Measurements from ENCODE around the gene PRAMEF17. TPM values are rescaled to one million over a fixed set of nuclear protein-coding genes. Genes with fewer than 3 reads are reported as not detected.
"Not testable (repeated sequence)": the region's sequence is repeated elsewhere in the genome, so short reads cannot be mapped to it uniquely, and the experiment has no call there.

PRAMEF17 gene
- total RNA-seq = not detected

GRCh38 chr1:13389332-13389731, at the start of gene PRAMEF17:
Gene PRAMEF17, plus strand, starts transcription at chr1:13389632. Its CDS starts 26 bp downstream, at chr1:13389658.
- H3K4me1 ChIP-seq; H3K27me3 ChIP-seq; H3K27ac ChIP-seq; H3K9me3 ChIP-seq; H3K36me3 ChIP-seq; H3K4me3 ChIP-seq; DNase-seq (ENCODE audit: low spot score in 2 of 2): not testable (repeated sequence)

- 86% methylated on average over 7 of the region's 8 CpGs for WGBS, 2 donors
- not testable (repeated sequence) for DNase-seq (ENCODE audit: low spot score in 2 of 2); H3K9me3 ChIP-seq; H3K4me1 ChIP-seq; H3K4me3 ChIP-seq; H3K36me3 ChIP-seq; H3K27ac ChIP-seq; H3K27me3 ChIP-seq
Measured at GRCh38 chr1:13342496-13342895, 46.9 kb upstream of the PRAMEF17 start.

GRCh38 chr1:13347034-13347433, 42.4 kb upstream of the PRAMEF17 start, which contains the start of gene PRAMEF14:
Gene PRAMEF14, minus strand, starts transcription at chr1:13347134. Its CDS starts 1,820 bp downstream, at chr1:13345314.
- WGBS, 2 donors = 80 to 88% methylated on average over 7 of the region's 7 CpGs
- not testable (repeated sequence) for H3K4me1 ChIP-seq; H3K27me3 ChIP-seq; H3K4me3 ChIP-seq; DNase-seq (ENCODE audit: low spot score in 2 of 2); H3K9me3 ChIP-seq; H3K27ac ChIP-seq; H3K36me3 ChIP-seq

- H3K27ac ChIP-seq; H3K4me1 ChIP-seq; H3K36me3 ChIP-seq; DNase-seq (ENCODE audit: low spot score in 2 of 2); H3K27me3 ChIP-seq; H3K4me3 ChIP-seq: not testable (repeated sequence)
- 89 to 96% methylated on average over 8 of the region's 8 CpGs for WGBS, 2 donors
- peaks cover 0 to 15% (median 0%) of the 10 kb centered on the region in 4 donors for H3K9me3 ChIP-seq
Measured at GRCh38 chr1:13353476-13353875, 36.0 kb upstream of the PRAMEF17 start.

GRCh38 chr1:13354475-13354874, 35.0 kb upstream of the PRAMEF17 start:
- H3K4me3 ChIP-seq; H3K36me3 ChIP-seq; H3K27ac ChIP-seq; H3K4me1 ChIP-seq; DNase-seq (ENCODE audit: low spot score in 2 of 2); H3K27me3 ChIP-seq: not testable (repeated sequence)
- WGBS, 2 donors = no CpG with 5 or more reads among the region's 9 CpGs
- peaks cover 0 to 15% (median 0%) of the 10 kb centered on the region in 4 donors for H3K9me3 ChIP-seq

- TF ChIP-seq CTCF (IDR thresholded peaks at IDR 0.05) = peak; percentile 43 to 63 (median 51)
- not testable (repeated sequence) for H3K27ac ChIP-seq, H3K4me1 ChIP-seq, H3K27me3 ChIP-seq, H3K4me3 ChIP-seq, H3K36me3 ChIP-seq
- H3K9me3 ChIP-seq = peaks cover 0 to 15% (median 0%) of the 10 kb centered on the region in 4 donors
- peak in 1 of 2 donors; percentile 69 for DNase-seq (ENCODE audit: low spot score in 2 of 2)
- WGBS, 2 donors = 4 to 7% methylated on average over 5 of the region's 5 CpGs
Measured at GRCh38 chr1:13356774-13357173, 32.7 kb upstream of the PRAMEF17 start.

GRCh38 chr1:13362364-13362763, 27.1 kb upstream of the PRAMEF17 start:
- H3K4me1 ChIP-seq; H3K36me3 ChIP-seq; H3K4me3 ChIP-seq; DNase-seq (ENCODE audit: low spot score in 2 of 2); H3K9me3 ChIP-seq; H3K27ac ChIP-seq; H3K27me3 ChIP-seq: not testable (repeated sequence)
- 70% methylated on average over 2 of the region's 7 CpGs; no CpG with 5 or more reads in 1 of the 2 donors for WGBS, 2 donors

GRCh38 chr1:13364928-13365327, 24.5 kb upstream of the PRAMEF17 start:
- not testable (repeated sequence) for DNase-seq (ENCODE audit: low spot score in 2 of 2)

GRCh38 chr1:13366536-13366935, 22.9 kb upstream of the PRAMEF17 start:
- not testable (repeated sequence) for H3K27me3 ChIP-seq; H3K9me3 ChIP-seq; H3K4me3 ChIP-seq; H3K36me3 ChIP-seq; H3K27ac ChIP-seq; H3K4me1 ChIP-seq; DNase-seq (ENCODE audit: low spot score in 2 of 2)
- WGBS, 2 donors = 89 to 91% methylated on average over 3 of the region's 3 CpGs

More at GRCh38 chr1:13364928-13365327, 24.5 kb upstream of the PRAMEF17 start:
- H3K27me3 ChIP-seq, H3K36me3 ChIP-seq, H3K9me3 ChIP-seq, H3K27ac ChIP-seq, H3K4me1 ChIP-seq, H3K4me3 ChIP-seq: not testable (repeated sequence)
- WGBS, 2 donors = 76 to 80% methylated on average over 2 to 3 of the region's 4 CpGs

GRCh38 chr1:13368544-13368943, 20.9 kb upstream of the PRAMEF17 start:
- DNase-seq (ENCODE audit: low spot score in 2 of 2); H3K27ac ChIP-seq; H3K4me3 ChIP-seq; H3K27me3 ChIP-seq; H3K9me3 ChIP-seq; H3K4me1 ChIP-seq; H3K36me3 ChIP-seq: not testable (repeated sequence)
- WGBS, 2 donors = 75 to 85% methylated on average over 4 of the region's 4 CpGs

GRCh38 chr1:13378983-13379382, 10.4 kb upstream of the PRAMEF17 start:
- 79 to 81% methylated on average over 3 of the region's 3 CpGs for WGBS, 2 donors

GRCh38 chr1:13380380-13380779, 9.1 kb upstream of the PRAMEF17 start:
- WGBS, 2 donors = 77 to 91% methylated on average over 3 of the region's 3 CpGs
- not testable (repeated sequence) for H3K4me1 ChIP-seq; H3K36me3 ChIP-seq; H3K4me3 ChIP-seq; H3K27me3 ChIP-seq; H3K9me3 ChIP-seq; H3K27ac ChIP-seq; DNase-seq (ENCODE audit: low spot score in 2 of 2)

More at GRCh38 chr1:13378983-13379382, 10.4 kb upstream of the PRAMEF17 start:
- H3K27ac ChIP-seq; H3K36me3 ChIP-seq; H3K9me3 ChIP-seq; H3K4me3 ChIP-seq; H3K4me1 ChIP-seq; DNase-seq (ENCODE audit: low spot score in 2 of 2); H3K27me3 ChIP-seq: not testable (repeated sequence)

GRCh38 chr1:13393004-13393403, 3.6 kb downstream of the PRAMEF17 start:
- not testable (repeated sequence) for H3K4me1 ChIP-seq; H3K4me3 ChIP-seq; H3K27ac ChIP-seq; H3K9me3 ChIP-seq; H3K27me3 ChIP-seq; H3K36me3 ChIP-seq; DNase-seq (ENCODE audit: low spot score in 2 of 2)
- 82 to 85% methylated on average over 7 of the region's 7 CpGs for WGBS, 2 donors

Measured in tibial nerve (tissue), 4 donors.